Pancreas (tissue), 10 donors: ENCODE results near the gene TTC3. TPM values are rescaled to one million over a fixed set of nuclear protein-coding genes. Genes with fewer than 3 reads are reported as not detected.

Experiments
- ATAC-seq, 4 donors: fragments of 200-7000 bp; cut with Tn5 transposase; one replicate each; pipeline versions ENCODE4 v1.8.0 to v1.9.1; 2020; ENCODE audit warnings: mild to moderate bottlenecking in 4 of 4, moderate library complexity in 4 of 4
- DNase-seq, 6 donors: peaks; one replicate each; pipeline ENCODE4 v3.0.0-alpha.2; 2020
- FAIRE-seq: peaks from 2 replicates; lab custom pipeline; 2012; peaks lifted over from hg19 to GRCh38; lab: Jason Lieb, UNC
- H3K27ac ChIP-seq, 4 donors: fragments of 200-600 bp; sonication (generic); 1 replicate in 3 of 4; 2 replicates in 1 of 4; pipeline versions ENCODE4 v1.5.0 to v1.8.0; 2020
- H3K27me3 ChIP-seq, 4 donors: fragments of 200-600 bp; one replicate each; pipeline ENCODE4 v1.8.0; 2021
- H3K36me3 ChIP-seq, 3 donors: fragments of 200-600 bp; sonication (generic) in 1 of 3; one replicate each; pipeline versions ENCODE4 v1.5.0 to v1.8.0; 2020 to 2021
- H3K4me1 ChIP-seq, 3 donors: fragments of 200-600 bp; one replicate each; pipeline ENCODE4 v1.8.0; 2021
- H3K4me3 ChIP-seq, 4 donors: fragments of 200-600 bp; sonication (generic) in 2 of 4; one replicate each; pipeline versions ENCODE4 v1.5.0 to v1.8.0; 2020 to 2021
- H3K9me3 ChIP-seq, 4 donors: fragments of 200-600 bp; one replicate each; pipeline ENCODE4 v1.8.0; 2021
- CTCF ChIP-seq, 4 donors: fragments of 200-600 bp; sonication (generic) in 3 of 4; IDR thresholded peaks; one replicate each; pipeline versions ENCODE4 v1.5.0 to v1.8.0; 2021; ENCODE audit warnings: antibody characterized with exemption in 4 of 4
- WGBS, 2 donors: extraction: QIAGEN DNeasy Blood & Tissue Kit; methylation state at CpG; one replicate each; pipeline ENCODE4 v1.1.7; 2013; 5-methylcytosine and 5-hydroxymethylcytosine counted together
- intact Hi-C, 3 donors: fragments of 100-400 bp; cut with DNase I; formaldehyde crosslinking; loops; one replicate each; pipeline versions ENCODE4 v1.11.1 to v1.14.2; 2022
- polyA plus RNA-seq, 2 donors: library from polyadenylated mRNA; stranded (reverse); fragments of 200-250 nt; gene quantifications; one replicate each; pipeline ENCODE4 v1.2.3, GENCODE V29; 2013
- total RNA-seq, 6 donors: library from RNA; stranded (reverse); fragmentation: NEBNext Ultra II Directional in 4 of 6; extraction: Animal tissue kit (Norgen Biotek cat#: 25700) in 4 of 6; gene quantifications; one replicate each; pipeline versions ENCODE4 v1.2.1 to v1.2.4, GENCODE V29; 2021 to 2023
- donor health status: healthy with polysubstance abuse.
- donor health status: DM: no; HTN: no; CAD: no; lungs with moderate emphysema.
- donor health status: DM: no; HTN: no; CAD: no.
- donor health status: control.
- donor health status: control.
- donor health status: Bipolar disorder and iron deficiency.
- donor health status: DM: yes; HTN: yes; CAD: no.
- donor health status: DM: no; HTN: no; CAD: no.
- donor health status: DM: no; HTN: no; CAD: no.
- donor health status: DM: yes; HTN: yes; CAD: no.

TTC3 gene
- total and polyA plus RNA-seq, 8 donors, result 24.6 to 103 (median 62.8) TPM

DNA sequence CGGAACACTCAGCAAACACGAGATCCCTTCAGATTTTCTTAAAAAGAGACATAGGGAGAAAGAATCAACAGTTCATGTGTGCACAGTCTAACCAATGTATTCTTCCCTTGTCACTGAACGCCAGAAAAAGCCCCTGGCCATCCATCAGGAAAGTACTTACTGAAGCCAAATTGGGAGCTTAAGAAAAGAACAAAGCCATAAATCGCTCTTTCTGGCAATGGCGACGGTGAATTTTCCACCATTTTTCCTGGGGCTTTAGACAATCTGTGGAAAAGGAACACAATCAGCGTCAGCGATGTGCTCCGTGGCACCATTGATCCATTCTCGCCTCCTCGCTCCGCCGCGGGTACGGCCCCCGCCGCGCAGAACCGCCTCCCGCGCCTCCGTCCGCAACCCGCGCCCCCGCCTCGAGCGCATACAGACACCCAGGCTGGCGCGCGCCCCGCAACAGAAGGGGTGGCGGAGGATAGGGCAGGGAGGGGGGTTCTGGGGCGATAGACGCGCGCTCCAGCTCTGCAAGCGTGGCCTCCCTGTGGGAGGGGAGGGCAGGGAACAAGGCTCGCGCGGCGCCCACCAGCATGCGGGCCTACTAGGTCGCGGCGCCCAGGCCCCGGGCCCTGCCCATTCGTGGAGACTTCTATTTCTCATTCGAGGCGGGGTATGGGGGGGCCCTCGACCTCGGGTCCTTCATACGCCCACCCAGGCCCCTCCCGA lies 623 bp upstream of the TTC3 start:
- FAIRE-seq, result no peak
- intact Hi-C loops, result no loop called here

GRCh38 chr21:37073417-37074196 lies 553 bp downstream of the TTC3 start:
- intact Hi-C loops, result no loop called here

More for the DNA sequence above, 623 bp upstream of the TTC3 start:
- Histone ChIP-seq H3K4me1 (peaks cover 0 to 8% (median 5%) of the 10 kb centered on the region in 3 donors), H3K27me3 (no peaks in the 10 kb centered on the region), H3K9me3 (no peaks in the 10 kb centered on the region), H3K4me3 (peak overlapping the region; percentile 51 to 90 (median 85)), H3K36me3 (no peaks in the 10 kb centered on the region), H3K27ac (peak overlapping the region; percentile 97 to 99 (median 98))
- ATAC-seq (peak; percentile 55 to 72 (median 68)), DNase-seq (peak in 5 of 6 donors; percentile 21 to 85 (median 82))
- TF ChIP-seq CTCF (IDR thresholded peaks at IDR 0.05), result no peak
- WGBS, 2 donors, result 0% methylated on average over 32 to 54 of the region's 54 CpGs

GRCh38 chr21:37074197-37074510 lies 1.1 kb downstream of the TTC3 start:
- Histone ChIP-seq H3K27me3 (no peaks in the 10 kb centered on the region), H3K27ac (peak overlapping the region; percentile 97 to 99 (median 98)), H3K36me3 (no peaks in the 10 kb centered on the region), H3K4me3 (peak overlapping the region; percentile 79 to 90 (median 85)), H3K4me1 (peaks cover 0 to 8% (median 5%) of the 10 kb centered on the region in 3 donors), H3K9me3 (no peaks in the 10 kb centered on the region)
- no peak for FAIRE-seq
- peak in 1 of 6 donors; percentile 74 for DNase-seq
- ATAC-seq, result peak in 3 of 4 donors; percentile 11 to 19 (median 13)
- intact Hi-C loops, result no loop called here
- TF ChIP-seq CTCF (IDR thresholded peaks at IDR 0.05), result no peak
- 1% methylated on average over 13 of the region's 13 CpGs for WGBS, 2 donors

More at GRCh38 chr21:37073417-37074196, 553 bp downstream of the TTC3 start:
- peak overlapping the region; percentile 97 to 99 (median 98) for H3K27ac ChIP-seq
- WGBS, 2 donors, result 0% methylated on average over 61 to 70 of the region's 70 CpGs
- peaks cover 0 to 8% (median 5%) of the 10 kb centered on the region in 3 donors for H3K4me1 ChIP-seq
- ATAC-seq (peak; percentile 18 to 54 (median 48)), DNase-seq (peak; percentile 49 to 89 (median 74)), FAIRE-seq (no peak)
- H3K27me3 ChIP-seq, result no peaks in the 10 kb centered on the region
- no peaks in the 10 kb centered on the region for H3K9me3 ChIP-seq
- peak overlapping the region; percentile 79 to 90 (median 85) for H3K4me3 ChIP-seq
- no peak for TF ChIP-seq CTCF (IDR thresholded peaks at IDR 0.05)
- H3K36me3 ChIP-seq, result no peaks in the 10 kb centered on the region

GRCh38 chr21:37074546-37074945 lies 1.5 kb downstream of the TTC3 start:
- H3K4me1 ChIP-seq, result peaks cover 0 to 8% (median 5%) of the 10 kb centered on the region in 3 donors
- no peaks in the 10 kb centered on the region for H3K27me3 ChIP-seq
- no peaks in the 10 kb centered on the region for H3K36me3 ChIP-seq
- H3K9me3 ChIP-seq, result no peaks in the 10 kb centered on the region
- FAIRE-seq, result no peak
- H3K27ac ChIP-seq, result peak overlapping the region; percentile 97 to 99 (median 98)
- intact Hi-C loops, result no loop called here
- 15% methylated on average over 9 of the region's 9 CpGs for WGBS, 2 donors
- no peak for ATAC-seq
- peak overlapping the region; percentile 79 to 90 (median 85) for H3K4me3 ChIP-seq
- TF ChIP-seq CTCF (IDR thresholded peaks at IDR 0.05), result no peak
- no peak for DNase-seq
